B cell (primary cell): ENCODE measurements around the gene CPEB3. TPM values are rescaled to one million over a fixed set of nuclear protein-coding genes. Genes with fewer than 3 reads are reported as not detected.

ENCODE experiments used
- ATAC-seq: fragments of 200-7000 bp; cut with Tn5 transposase; one replicate; pipeline ENCODE4 v1.10.0; 2021; ENCODE audit warnings: low read depth, mild to moderate bottlenecking, moderate number of reproducible peaks, moderate library complexity
- CTCF ChIA-PET: fragments of 350-600 bp; sonication (Branson Sonifier 250); formaldehyde crosslinking; loops from one replicate; lab custom pipeline; 2021; ENCODE audit warnings: antibody characterized with exemption, inconsistent platforms; lab: Charles Lee
- POLR2A ChIA-PET: fragments of 350-600 bp; sonication (Branson Sonifier 250); formaldehyde crosslinking; loops from one replicate; lab custom pipeline; 2021; ENCODE audit warnings: antibody characterized with exemption; lab: Charles Lee
- DNase-seq: peaks from one replicate; pipeline ENCODE4 v3.0.0; 2013
- H2AFZ ChIP-seq: 2 replicates; pipeline ENCODE4 v1.6.1; 2012; ENCODE audit warnings: mild to moderate bottlenecking, low read depth, low read length; ENCODE audit not compliant: insufficient read depth, poor library complexity, severe bottlenecking
- H3K27ac ChIP-seq, 2 donors: 1 replicate in 1 of 2; 2 replicates in 1 of 2; pipeline ENCODE4 v1.5.1; 2012 to 2013; ENCODE audit warnings: low read length in 2 of 2, mild to moderate bottlenecking in 2 of 2, moderate library complexity in 1 of 2
- H3K27me3 ChIP-seq, 4 experiments: fragments of 200-600 bp in 1 of 4; sonication (generic) in 1 of 4; replicated peaks in 1 of 4; 1 replicate in 2 of 4; 2 replicates in 2 of 4; pipeline versions ENCODE4 v1.6.1 to v1.7.0; 2013 to 2016; ENCODE audit warnings: low read length in 3 of 4, mild to moderate bottlenecking in 2 of 4, mixed read lengths in 1 of 4, moderate library complexity in 1 of 4; ENCODE audit not compliant: insufficient read depth in 4 of 4, control insufficient read depth in 3 of 4; ENCODE audit errors: control extremely low read depth in 1 of 4
- H3K36me3 ChIP-seq, 2 experiments: replicated peaks in 1 of 2; 1 replicate in 1 of 2; 2 replicates in 1 of 2; pipeline versions ENCODE4 v1.6.1 to v1.7.1; 2013; ENCODE audit warnings: low read length in 1 of 2; ENCODE audit not compliant: insufficient read depth in 2 of 2, control insufficient read depth in 1 of 2; ENCODE audit errors: control extremely low read depth in 1 of 2, extremely low read depth in 1 of 2
- H3K4me1 ChIP-seq, 2 donors: fragments of 200-600 bp in 1 of 2; sonication (generic) in 1 of 2; 1 replicate in 1 of 2; 2 replicates in 1 of 2; pipeline versions ENCODE4 v1.5.1 to v1.6.1; 2013 to 2017; ENCODE audit warnings: low read length in 2 of 2; ENCODE audit not compliant: control insufficient read depth in 2 of 2, insufficient read depth in 2 of 2
- H3K4me2 ChIP-seq: replicated peaks from 2 replicates; pipeline ENCODE3; 2012; ENCODE audit warnings: mild to moderate bottlenecking, low read depth, low read length; ENCODE audit not compliant: poor library complexity, severe bottlenecking
- H3K4me3 ChIP-seq, 5 experiments: fragments of 200-600 bp in 1 of 5; sonication (generic) in 1 of 5; 1 replicate in 3 of 5; 2 replicates in 2 of 5; pipeline versions ENCODE4 v1.5.1 to v1.7.0; 2011 to 2016; ENCODE audit warnings: low read length in 4 of 5, mild to moderate bottlenecking in 4 of 5, low read depth in 2 of 5, control low read depth in 1 of 5, moderate library complexity in 1 of 5; ENCODE audit not compliant: insufficient read depth in 1 of 5; ENCODE audit errors: control extremely low read depth in 1 of 5, extremely low read depth in 1 of 5
- H3K79me2 ChIP-seq: fragments of 200-600 bp; sonication (generic); one replicate; pipeline ENCODE4 v1.6.0; 2016; ENCODE audit warnings: low read length; ENCODE audit not compliant: control insufficient read depth, insufficient read depth
- H3K9ac ChIP-seq: fragments of 200-600 bp; sonication (generic); 2 replicates; pipeline ENCODE4 v1.6.1; 2017; ENCODE audit warnings: mild to moderate bottlenecking, low read length, moderate library complexity
- H3K9me3 ChIP-seq, 3 donors: one replicate each; pipeline versions ENCODE4 v1.6.1 to v1.7.1; 2013; ENCODE audit warnings: low read length in 2 of 3; ENCODE audit not compliant: control insufficient read depth in 2 of 3, insufficient read depth in 1 of 3; ENCODE audit errors: control extremely low read depth in 1 of 3
- H4K20me1 ChIP-seq: 2 replicates; pipeline ENCODE4 v1.6.0; 2012; ENCODE audit warnings: mild to moderate bottlenecking, low read length; ENCODE audit not compliant: insufficient read depth, control insufficient read depth, poor library complexity, severe bottlenecking
- H3K27ac Mint-ChIP-seq: one replicate; pipeline ENCODE4 v1.8.0; 2021; ENCODE audit warnings: mixed read lengths
- H3K27me3 Mint-ChIP-seq: one replicate; pipeline ENCODE4 v1.8.0; 2021; ENCODE audit warnings: mixed read lengths
- H3K4me1 Mint-ChIP-seq: one replicate; pipeline ENCODE4 v1.8.0; 2021; ENCODE audit warnings: mixed read lengths
- H3K4me3 Mint-ChIP-seq: one replicate; pipeline ENCODE4 v1.8.0; 2021; ENCODE audit warnings: mixed read lengths
- H3K9me3 Mint-ChIP-seq: one replicate; pipeline ENCODE4 v1.8.0; 2022; ENCODE audit warnings: mixed read lengths; ENCODE audit not compliant: insufficient read depth
- EZH2 ChIP-seq: IDR thresholded peaks from 2 replicates; pipeline ENCODE4 v1.6.1; 2012; ENCODE audit warnings: borderline replicate concordance, low read depth, mild to moderate bottlenecking, moderate library complexity, low read length; ENCODE audit not compliant: insufficient read depth, poor library complexity, severe bottlenecking
- WGBS: methylation state at CpG from one replicate; pipeline ENCODE4 v1.1.5; 2013; ENCODE audit warnings: missing lambda C conversion rate; ENCODE audit not compliant: insufficient coverage; 5-methylcytosine and 5-hydroxymethylcytosine counted together
- intact Hi-C: fragments of 100-400 bp; cut with micrococcal nuclease; formaldehyde crosslinking; loops from one replicate; pipeline ENCODE4 v1.10.0; 2022
- polyA plus RNA-seq: library from polyadenylated mRNA; depleted of rRNA; stranded (reverse); fragments of >200 nt; gene quantifications from 2 replicates; pipeline ENCODE4 v1.2.3, GENCODE V29; 2012
- total RNA-seq, 2 donors: library from RNA; stranded (reverse); fragments of 120-200 nt in 1 of 2; gene quantifications; 1 replicate in 1 of 2; 2 replicates in 1 of 2; pipeline versions ENCODE4 v1.2.3 to v1.2.4, GENCODE V29; 2013 to 2022
- TF ChIP-seq, protein P1 (sequence below): fragments of 200-600 bp; IDR thresholded peaks from one replicate; pipeline ENCODE4 v1.8.0; 2022; ENCODE audit warnings: antibody characterized with exemption, mild to moderate bottlenecking

The CPEB3 gene
- total and polyA plus RNA-seq, 2 donors (not counting 1 experiment from before 2014, with no cell fraction given) = 1.6 to 6.7 TPM

DNA sequence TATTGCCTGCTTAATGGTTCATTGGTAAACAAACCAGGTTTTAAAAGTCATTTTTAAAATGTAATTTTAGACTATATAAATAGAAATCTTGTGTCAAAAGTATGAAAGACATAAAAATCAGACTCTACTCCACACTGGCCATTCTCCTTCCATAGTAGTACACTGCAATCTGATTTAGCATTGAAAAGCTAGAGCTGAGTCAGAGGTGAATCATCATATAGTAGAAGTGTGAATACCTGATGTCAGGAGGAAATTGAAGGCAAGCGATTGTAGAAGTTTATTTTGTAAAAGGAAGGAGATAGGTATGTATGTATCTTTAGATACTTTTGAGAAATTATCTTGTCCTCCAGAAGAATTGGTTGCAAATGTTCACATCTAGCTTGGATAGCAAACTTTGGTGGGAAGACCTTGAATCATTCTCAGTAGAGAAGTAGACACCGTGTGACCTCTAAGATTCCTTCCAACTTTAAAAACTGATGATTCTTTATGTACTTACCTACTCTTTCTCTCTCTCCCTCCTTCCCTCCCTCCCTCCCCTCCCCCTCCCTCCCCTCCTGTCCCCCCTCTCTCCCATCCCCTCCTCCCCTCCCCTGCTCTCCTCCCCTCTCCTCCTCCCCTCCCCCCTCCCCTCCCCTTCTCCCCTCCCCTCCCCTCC, 279.2 kb downstream of the CPEB3 start:
- H2AFZ ChIP-seq = no peak overlapping the region
- no peaks in the 10 kb centered on the region for H3K27me3 ChIP-seq
- Mint-ChIP-seq H3K4me1 (no peaks in the 10 kb centered on the region), H3K9me3 (no peaks in the 10 kb centered on the region), H3K4me3 (no peak overlapping the region), H3K27me3 (no peaks in the 10 kb centered on the region), H3K27ac (no peak overlapping the region)
- H3K4me1 ChIP-seq = no peaks in the 10 kb centered on the region
- no peak overlapping the region for H3K9ac ChIP-seq
- DNase-seq (no peak), ATAC-seq (no peak)
- 100% methylated on average over 1 of the region's 2 CpGs for WGBS
- no peaks in the 10 kb centered on the region for H3K9me3 ChIP-seq
- intact Hi-C loops = no loop called here
- H3K4me3 ChIP-seq = no peak overlapping the region
- peaks cover 24 to 45% of the 10 kb centered on the region in 2 experiments for H3K36me3 ChIP-seq
- no peak overlapping the region for H3K4me2 ChIP-seq
- no peak for TF ChIP-seq EZH2
- TF ChIP-seq, protein P1, sequence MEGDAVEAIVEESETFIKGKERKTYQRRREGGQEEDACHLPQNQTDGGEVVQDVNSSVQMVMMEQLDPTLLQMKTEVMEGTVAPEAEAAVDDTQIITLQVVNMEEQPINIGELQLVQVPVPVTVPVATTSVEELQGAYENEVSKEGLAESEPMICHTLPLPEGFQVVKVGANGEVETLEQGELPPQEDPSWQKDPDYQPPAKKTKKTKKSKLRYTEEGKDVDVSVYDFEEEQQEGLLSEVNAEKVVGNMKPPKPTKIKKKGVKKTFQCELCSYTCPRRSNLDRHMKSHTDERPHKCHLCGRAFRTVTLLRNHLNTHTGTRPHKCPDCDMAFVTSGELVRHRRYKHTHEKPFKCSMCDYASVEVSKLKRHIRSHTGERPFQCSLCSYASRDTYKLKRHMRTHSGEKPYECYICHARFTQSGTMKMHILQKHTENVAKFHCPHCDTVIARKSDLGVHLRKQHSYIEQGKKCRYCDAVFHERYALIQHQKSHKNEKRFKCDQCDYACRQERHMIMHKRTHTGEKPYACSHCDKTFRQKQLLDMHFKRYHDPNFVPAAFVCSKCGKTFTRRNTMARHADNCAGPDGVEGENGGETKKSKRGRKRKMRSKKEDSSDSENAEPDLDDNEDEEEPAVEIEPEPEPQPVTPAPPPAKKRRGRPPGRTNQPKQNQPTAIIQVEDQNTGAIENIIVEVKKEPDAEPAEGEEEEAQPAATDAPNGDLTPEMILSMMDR = no peak
- ChIA-PET POLR2A (no interaction called here), CTCF (no interaction called here)
- no peaks in the 10 kb centered on the region for H4K20me1 ChIP-seq
- H3K27ac ChIP-seq = no peak overlapping the region
- H3K79me2 ChIP-seq = no peaks in the 10 kb centered on the region

DNA sequence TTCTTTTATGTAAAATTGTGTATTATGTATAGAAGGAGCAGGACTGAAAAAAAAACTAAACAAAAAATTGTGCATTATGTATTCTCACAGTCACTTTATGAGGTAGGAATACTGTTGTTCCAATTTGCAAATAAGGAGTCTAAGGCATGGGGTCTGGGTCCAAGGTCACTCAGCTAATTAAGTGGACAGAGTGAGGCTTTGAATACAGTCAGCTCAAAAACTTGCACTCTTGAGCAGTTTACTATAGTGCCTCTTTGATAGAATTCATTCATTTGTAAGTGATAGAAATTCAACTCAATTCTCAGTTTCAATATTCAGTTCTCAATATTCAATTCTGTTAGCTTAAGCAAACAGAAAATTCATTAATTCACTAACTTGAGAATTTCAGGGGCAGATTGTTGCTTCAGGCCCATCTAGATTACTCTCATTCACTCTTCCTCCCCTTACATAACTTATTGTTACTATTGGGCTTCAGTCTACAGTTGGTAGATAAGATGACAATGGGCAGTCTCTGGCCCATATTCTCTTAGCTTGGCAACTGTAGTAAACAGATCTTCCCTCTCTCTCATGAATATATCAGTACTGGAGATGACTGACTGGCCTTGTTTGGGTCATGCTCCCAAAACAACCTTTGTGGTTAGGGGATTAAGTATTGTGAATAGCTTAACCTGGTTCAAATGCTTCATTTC, 280.7 kb downstream of the CPEB3 start:
- CTCF ChIA-PET = no interaction called here

More for the DNA sequence above, 280.7 kb downstream of the CPEB3 start:
- DNase-seq (no peak), ATAC-seq (no peak)
- Histone ChIP-seq H3K9ac (no peak overlapping the region), H3K4me1 (no peaks in the 10 kb centered on the region), H3K27me3 (no peaks in the 10 kb centered on the region), H2AFZ (no peak overlapping the region), H3K79me2 (no peaks in the 10 kb centered on the region), H3K4me3 (no peak overlapping the region), H3K27ac (no peak overlapping the region), H4K20me1 (no peaks in the 10 kb centered on the region), H3K4me2 (no peak overlapping the region), H3K36me3 (peaks cover 16 to 43% of the 10 kb centered on the region in 2 experiments), H3K9me3 (no peaks in the 10 kb centered on the region)
- Mint-ChIP-seq H3K4me3 (no peak overlapping the region), H3K9me3 (no peaks in the 10 kb centered on the region), H3K27ac (no peak overlapping the region), H3K27me3 (no peaks in the 10 kb centered on the region), H3K4me1 (no peaks in the 10 kb centered on the region)
- POLR2A ChIA-PET = no interaction called here
- intact Hi-C loops = no loop called here
- TF ChIP-seq, protein P1 = no peak
- no peak for TF ChIP-seq EZH2
